GM21447 (cell line): ENCODE measurements around the gene CTR9.
A peak's percentile ranks its signal among the peaks of the same experiment; 100 is the strongest.

Source experiments
- ATAC-seq: cut with Tn5 transposase; IDR thresholded peaks from one replicate; pipeline ENCODE4 v1.9.1; 2021; ENCODE audit not compliant: unreplicated experiment

Gene CTR9

DNA sequence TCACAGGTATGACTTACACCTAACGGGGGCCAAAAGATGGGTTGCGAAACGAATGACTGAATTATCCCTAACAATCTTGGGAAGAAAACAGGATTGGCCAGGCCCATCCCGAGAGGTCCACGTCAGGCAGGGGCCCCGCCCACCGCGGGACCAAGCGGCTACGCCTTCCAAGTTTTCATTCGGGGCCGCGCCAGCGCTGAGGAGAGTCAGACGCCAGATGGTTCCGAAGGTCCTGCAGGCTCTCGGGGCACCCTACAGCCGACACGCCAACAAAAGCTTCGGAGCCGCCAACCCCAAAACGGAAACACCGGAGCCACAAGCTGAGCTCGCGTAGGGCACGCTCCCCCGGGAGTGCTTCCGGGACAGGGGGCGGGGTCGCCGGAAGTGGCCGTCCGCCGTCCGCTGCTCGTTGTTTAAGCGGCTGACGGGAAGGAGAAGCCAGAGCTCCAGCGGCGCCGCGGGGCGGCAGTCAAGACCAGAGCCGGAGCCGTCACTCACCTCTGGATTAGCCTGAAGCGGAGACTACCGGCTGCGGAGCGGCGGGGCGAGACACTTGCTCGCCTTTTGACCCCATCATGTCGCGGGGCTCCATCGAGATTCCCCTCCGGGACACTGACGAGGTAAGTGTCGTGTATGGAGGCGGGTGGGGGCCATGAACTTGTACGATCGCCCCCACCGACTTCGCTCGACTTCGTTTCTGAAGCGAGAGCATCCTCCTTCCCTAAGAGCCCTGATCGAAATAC, at the start of gene CTR9:
Gene CTR9 (plus strand): TSS at position 409 of the 743 bp plus-strand sequence. CDS start 167 bp downstream, at position 576.
- peak; percentile 86 for ATAC-seq

DNA sequence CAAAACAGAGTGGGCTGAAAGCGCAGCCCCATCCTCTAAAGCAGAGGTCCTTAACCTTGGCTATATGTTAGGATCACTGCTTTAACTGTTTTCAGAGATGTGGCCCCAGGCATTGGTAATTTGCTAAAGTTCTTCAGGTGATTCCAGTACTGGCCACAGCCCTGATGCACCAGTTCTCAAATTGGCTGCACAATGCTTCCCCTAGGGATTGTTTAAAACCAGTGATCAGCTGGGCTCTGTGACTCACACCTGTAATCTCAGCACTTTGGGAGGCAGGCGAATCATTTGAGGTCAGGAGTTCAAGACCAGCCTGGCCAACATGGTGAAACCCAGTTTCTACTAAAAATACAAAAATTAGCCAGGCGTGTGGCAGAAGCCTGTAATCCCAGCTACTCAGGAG, 49.1 kb upstream of the CTR9 start:
- no peak for ATAC-seq

DNA sequence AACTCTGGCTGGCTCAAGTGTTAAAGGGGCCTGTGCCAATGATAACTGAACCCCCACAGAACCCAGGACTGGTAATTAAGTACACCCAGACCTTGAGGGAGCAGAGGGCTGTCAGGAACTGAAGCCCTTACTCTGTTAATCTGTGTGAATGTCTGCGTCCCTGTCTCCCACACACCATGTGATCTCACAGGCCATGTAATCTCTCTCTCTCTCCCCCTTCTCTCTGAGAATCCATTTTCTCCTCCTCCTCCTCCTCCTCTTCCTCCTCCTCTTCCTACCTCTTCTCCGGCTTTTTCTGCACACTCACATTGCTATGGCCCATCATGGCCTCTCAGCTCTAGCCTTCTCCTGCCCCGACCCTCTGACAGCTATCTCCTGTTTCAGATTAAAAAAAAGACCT, 42.9 kb upstream of the CTR9 start:
- no peak for ATAC-seq

DNA sequence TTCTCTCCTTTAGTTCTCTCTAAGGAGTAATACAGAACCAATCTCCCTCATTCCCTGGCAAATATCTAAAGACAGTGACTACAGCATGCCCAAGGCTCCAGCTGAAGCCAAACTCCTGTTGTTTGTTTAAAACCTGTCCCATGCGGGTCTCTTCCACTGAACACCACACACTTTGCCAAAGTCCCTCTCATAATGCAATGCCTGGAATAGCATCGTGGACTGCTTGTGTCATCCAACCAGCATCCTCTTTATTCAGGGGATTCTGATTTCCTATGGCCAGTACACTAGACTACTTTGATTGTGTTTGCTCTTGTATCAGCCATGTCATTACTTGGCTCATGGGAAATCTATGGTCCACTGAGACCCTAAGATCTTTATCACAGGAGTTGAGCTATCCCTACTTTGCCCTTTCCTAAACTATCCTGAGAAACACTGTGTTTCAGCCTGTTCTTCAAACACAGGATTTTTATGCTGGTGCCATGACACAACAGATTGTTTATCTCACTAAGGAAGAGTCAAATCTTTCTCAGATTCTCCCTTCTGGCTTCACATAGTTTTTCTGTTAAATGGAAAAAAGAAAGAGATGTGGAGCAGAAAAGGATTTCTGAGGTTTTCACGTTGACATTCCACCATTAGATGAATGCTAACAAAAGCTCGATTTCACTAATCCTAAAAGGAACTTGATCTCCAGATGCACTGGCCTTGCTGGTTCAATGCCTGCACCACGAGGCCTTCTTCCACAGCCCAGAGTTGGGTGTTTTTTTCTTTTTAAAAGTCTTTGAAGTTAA, 41.6 kb upstream of the CTR9 start:
- ATAC-seq = no peak

DNA sequence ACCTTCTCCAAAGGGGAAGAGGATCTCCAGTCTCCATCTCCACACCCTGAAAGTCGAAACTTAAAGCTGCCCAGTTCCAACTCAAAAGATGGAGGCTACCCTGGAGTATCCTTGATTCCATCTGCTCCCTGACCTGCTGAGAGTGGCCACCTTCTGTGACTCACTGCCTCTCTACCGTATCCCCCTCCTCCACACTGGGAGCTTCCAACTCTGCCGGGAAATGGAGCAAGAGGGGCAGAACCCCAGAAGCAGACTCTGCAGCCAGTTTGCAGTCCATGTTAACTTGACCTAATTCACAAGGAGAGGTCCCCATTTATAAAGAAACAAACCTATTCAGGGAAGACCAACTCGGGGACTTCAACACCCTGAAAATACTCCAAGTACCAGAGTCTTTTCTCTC, 35.5 kb upstream of the CTR9 start:
- ATAC-seq = no peak

DNA sequence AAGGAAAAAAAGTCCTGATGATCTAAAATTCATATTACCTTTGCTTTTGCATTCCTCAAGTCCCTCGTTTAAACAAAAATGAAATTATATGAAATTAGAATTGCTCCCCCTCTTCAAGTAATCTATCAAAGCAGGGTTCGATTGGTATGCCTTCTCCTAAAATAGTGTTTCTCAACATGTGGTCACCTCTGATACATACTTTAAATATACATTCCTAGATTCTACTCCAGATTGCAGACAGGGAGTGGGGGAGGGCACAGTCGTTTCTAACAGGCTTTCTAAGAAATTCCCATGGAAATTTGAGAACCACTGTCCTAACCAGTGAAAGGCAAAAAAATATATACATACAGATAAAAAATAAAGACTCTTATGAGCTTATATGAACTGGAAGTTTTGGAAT, 34.9 kb upstream of the CTR9 start:
- ATAC-seq = no peak

DNA sequence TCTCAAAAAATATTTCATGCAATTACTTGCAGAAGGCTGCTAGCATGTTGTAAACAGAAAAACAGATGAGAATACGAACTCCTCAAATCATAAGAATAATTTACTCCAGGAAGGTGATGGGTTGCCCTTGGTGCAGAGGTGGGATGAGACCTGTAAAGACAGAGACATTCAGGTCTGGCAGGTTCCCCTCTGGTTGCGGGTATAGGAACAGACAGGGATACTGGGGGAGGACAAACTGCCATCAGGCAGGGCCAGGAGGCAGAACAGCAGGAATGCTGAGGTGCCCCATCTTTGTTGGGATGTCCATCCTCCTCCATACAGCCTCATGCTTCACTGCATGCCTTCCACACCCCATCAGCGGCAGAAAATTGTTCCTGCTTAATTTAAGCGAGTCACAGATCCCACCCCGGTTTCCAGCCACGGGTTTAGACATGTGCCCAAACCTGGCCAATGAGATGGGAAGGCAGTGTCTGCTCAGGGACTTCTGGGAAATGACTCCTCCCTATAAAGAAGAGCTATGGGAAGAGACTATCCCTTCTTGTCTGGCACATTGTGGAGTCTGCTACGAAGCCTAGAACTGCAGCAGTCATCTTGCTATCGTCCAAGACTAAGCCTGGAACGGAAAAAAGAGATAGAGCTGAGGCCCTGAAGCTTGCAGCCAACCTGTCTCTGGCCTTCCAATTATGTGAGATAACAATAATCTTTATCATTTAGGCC, 34.3 kb upstream of the CTR9 start:
- ATAC-seq = no peak

DNA sequence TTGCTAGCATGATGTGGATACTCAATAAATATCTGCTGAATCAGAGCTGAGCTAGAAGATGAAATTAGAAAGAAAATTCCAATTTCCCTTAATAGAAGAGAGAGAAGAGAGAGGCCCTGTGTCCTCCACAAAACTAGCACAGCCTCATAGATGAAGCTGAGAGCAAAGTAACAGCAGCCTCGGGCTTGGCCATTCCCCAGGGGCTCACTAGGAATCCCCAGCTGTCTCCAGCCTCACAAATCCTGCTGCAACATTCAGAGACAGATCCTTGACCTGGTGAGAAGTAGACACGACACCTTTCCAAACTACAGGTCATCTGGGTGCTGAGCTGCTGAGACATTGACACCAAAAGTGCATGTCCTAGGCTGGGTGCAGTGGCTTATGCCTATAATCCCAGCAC, 31.4 kb upstream of the CTR9 start:
- ATAC-seq = no peak

DNA sequence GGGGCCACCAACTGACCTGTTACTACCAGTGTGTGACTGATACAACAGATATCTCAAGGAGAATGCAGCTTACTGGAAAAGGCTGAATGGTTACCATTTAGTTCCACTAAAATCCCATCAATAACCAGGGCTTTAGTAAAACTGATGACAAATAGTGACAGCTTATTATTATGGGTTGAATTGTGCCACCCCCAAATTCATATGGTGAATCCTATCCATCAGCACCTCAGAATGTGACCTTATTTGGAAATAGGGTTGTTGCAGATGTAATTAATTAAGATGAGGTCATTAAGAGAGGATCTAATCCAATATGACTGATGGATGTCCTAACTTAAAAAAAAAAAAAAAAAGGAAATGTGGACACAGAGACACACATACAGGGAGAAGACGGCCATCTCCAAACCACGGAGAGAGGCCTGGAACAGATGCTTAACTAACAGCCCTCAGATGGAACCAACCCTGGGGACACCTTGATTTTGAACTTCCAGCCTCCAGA, 30.1 kb upstream of the CTR9 start:
- no peak for ATAC-seq

DNA sequence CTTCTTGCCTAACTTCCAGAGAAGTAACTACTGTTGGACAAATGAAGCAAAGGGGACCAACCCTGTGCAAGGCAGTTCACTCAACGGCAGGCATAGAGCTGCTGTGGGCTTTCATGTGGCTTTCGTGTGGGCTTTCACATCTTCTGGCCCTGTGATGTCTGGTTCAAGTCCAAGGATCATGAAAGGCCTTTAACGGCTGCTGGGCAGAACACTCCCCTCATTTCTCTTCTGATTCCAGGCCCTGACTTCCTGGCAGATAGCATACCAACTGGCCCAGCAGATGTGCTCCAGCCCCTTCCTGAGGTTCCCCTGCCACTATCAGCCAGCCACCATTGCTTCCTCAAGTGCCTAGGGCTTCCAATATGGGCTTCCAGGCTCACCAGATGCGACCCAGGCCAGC, 28.7 kb upstream of the CTR9 start:
- no peak for ATAC-seq

DNA sequence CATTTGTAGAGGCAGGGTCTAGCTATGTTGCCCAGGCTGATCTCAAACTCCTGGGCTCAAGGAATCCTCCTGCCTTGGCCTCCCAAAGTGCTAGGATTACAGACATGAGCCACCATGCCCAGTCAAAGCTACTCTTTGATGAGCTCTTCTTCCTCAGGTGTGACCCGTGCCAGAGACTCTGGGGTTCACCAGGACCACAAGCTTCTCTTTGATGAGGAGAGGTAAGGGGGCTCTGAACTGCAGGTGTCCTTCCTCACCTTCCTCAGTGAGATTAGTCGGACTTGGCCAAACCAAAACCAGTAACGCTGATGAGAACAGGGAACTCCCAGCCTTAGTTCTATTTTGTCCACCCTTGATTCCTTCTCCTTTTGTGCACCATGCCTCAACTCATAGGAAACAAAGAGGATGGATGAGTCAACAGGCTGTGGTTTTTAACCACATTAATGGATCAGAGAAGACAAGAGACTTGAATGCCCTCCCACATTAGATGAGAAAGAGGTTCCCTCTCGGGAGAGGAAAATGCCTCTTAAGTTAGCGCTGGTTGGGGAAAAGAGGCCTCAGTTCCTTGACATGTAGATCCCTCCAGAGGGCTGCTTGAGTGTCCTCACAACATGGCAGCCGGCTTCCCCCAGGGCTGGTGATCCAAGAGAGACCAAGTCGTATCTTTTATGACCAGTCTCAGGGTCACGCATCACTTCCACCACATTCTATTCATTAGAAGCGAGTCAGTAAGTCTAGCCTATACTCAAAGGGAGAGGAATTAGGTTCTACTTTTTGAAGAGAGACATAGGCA, 25.7 kb upstream of the CTR9 start:
- no peak for ATAC-seq

DNA sequence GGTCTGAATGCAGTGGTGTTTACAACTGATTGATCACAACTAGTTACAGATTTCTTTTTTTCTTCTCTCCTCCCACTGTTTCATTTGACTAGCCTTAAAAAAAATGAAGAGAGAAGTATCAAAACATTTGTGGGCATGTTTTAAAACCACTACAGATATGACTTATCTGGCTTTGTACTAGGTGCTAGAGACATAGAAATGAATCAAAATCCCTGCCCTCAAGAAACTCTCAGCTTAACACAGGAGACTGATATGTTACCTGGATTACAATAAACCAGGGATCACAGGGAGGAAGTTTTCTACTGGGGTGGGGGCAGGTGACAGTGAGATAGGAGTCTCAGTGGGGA, 25.2 kb upstream of the CTR9 start:
- no peak for ATAC-seq

DNA sequence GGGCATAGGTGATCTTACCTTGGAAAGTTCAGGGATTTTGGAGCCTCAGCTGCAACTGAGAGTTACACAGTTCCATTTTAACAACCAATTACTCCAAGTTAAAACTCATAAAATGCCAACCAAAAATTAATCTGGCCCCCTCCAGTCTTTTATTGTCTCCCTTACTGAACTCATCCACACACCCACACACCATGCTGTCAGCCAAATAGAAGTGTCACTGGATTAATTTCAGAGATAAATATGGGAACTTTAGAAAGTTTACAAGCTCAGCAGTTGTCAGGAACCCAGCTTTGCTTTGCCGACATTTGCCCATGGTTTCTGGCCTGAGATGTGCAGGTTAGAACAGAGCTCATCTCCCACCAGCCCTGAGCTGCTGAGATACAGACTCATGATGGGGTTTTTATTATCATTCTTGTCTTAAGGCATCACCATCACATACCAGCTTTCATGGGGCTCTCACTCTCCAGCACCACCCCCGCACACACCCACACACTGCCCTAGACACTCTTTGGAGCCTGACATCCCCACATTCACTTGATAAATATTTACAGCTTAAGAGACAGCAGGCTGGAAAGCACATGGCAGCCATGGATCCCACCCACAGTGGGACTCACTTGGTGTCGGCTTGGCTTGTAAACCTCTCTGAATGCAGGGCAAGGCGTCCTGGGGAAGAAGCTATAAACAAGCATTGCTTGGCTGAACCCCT, 23.7 kb upstream of the CTR9 start:
- ATAC-seq = no peak

DNA sequence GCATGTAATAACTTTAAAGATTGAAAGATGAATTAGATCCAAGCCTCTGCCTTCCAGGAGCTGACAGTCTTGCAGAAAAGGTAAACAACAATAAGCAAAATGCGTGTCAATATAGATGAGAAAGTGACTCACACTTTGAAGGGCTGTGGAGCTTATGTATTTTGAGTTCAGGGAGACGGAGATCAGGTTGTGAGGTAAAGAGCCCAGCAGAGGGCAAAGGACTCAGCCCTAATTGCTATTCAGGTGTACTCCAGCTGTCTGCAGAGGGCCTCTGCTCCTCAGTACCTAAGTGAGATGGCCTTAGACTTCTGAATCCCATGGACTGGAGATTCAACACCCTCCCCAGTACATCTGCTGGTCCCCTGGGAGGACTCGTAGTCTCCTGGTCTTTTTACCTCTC, 22.9 kb upstream of the CTR9 start:
- no peak for ATAC-seq

DNA sequence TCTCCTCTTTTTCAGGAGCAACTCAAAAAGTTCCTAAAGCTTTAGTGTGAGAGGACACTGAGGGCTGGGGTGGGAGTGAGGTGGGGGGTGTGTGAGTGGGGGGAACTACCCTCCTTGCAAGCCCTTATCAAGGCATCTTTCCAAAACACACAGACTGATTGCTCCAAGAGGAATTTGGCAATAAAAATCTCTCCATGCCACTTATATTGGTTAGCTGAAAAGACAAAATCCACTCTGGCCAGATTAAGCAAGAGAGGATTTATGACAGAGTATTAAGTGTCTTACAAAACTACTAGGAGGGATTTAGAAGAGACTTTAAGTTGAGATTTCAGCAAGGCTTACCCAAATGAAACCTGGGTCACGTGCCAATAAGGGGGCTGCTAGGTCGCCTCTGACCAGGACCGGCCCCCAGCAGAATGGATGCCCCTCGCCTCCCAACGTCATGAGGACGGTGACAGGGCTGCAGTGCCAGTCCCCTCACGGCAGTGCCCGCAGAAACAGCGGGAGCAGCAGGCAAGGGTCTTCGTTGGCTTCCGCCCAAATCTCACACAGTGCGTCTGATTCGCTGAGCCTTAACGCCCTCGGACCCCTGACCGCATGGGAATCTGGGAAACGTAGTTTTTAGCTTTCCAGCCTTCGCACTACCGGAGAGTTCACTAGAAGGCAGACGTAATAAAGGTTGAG, 22.1 kb upstream of the CTR9 start:
- ATAC-seq = no peak

DNA sequence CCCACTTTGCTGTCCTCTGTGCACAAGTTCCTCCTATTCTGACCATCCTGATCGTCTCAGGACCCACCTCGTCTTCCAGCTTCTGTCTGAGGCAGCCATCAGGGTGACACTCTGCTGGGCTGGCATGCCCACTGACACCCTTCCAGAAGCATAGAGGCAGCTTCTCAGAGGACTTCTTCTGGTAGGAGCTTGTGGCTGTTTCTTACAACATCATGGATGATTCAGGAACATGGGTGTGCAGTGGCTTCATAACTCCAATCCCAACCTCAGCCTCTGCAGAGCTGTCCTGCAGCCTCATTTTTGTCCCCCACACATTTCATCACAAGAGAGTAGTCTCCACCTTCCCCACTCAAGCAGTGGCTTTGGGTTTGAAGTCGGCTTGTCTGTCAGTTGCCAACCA, 20.9 kb upstream of the CTR9 start:
- no peak for ATAC-seq

DNA sequence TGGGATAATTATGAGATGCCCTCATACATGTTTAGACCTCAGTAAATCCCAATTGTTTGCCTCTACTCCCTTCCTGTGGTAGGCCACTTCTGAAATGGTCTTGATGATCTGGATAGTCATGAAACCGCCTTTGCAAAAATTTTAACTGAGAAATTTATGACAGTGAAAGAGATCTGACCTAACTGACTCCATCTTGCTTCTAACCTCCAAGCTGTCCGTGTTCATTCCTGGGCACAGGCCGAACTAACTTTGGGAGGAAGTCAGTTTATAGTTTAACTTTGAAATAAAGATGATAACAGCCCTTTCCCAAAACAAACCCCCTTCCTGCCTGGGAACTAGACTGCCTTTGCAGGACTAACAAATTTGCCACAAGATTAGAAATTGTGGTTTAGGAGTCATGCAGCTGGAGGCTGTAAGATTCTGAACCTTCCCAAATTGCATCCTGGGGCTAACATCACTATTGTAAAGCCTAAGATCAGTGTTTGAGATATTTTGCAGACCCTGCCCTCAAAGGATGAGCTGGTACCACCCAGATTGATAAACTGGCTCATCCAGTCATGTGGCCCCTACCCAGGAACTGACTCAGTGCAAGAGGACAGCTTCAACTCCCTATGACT, 19.9 kb upstream of the CTR9 start:
- no peak for ATAC-seq

DNA sequence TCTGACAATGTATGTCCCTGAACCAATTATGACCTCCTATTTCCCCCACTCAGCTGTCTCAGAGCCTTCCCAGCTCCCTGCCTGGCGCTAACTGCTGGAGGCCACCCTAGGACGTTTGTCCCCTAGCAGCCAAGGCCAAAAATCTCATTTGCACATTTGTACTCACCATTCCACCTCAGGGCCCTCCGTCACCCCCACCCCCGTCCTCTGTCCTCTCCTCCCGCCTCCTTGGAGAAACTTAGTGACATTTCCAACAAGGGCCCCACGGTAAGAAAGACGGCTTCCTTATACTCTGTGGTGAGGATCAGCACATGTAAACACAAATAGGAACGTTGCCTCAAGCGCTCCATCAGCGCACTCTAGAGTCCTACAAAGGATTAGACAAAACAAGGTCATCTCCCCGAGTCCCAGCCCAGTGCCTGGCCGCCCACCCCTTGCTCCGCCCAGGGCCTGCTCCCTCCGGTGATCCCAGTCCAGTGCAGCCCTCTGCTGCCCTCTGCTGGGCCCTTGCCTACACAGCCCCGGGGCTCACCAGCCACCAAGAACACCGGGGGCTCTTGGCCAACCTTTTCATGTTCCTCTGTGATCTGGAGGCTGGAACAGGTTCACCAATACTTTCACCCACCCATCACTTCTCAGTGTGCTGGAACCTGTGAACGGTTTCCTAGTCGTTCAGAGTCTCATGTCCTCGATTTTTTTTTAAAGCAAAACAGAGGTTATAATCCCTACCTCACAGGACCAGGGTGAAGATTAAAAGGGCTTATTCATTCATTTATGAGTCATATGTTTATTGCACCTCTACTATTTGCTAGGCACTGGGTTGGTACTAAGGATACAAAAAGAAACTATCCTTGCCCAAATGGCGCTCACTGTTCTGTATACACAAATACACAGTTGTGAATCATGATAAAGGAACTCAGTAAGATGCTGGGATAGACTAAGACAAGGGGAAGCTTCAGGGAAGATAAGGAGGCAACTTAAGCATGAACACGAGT, 15.3 kb upstream of the CTR9 start:
- peak; percentile 97 for ATAC-seq
